IMR-90 (cell line): ENCODE measurements around the gene SIDT1. TPM values are rescaled to one million over a fixed set of nuclear protein-coding genes. Genes with fewer than 3 reads are reported as not detected.

Experiments
- ATAC-seq: fragments of 200-7000 bp; cut with Tn5 transposase; 2 replicates; pipeline ENCODE4 v1.9.1; 2020; ENCODE audit warnings: low read depth, mild to moderate bottlenecking, moderate library complexity
- BruUV-seq: library from RNA; stranded (reverse); fragments of 400-500 nt; replicated peaks from 2 replicates; lab custom pipeline; 2021; lab: Mats Ljungman, UMichigan
- CTCF ChIA-PET: fragments of 300-600 bp; formaldehyde crosslinking; extraction: SDS; loops from one replicate; lab custom pipeline; 2021; ENCODE audit warnings: antibody characterized with exemption; lab: Yijun Ruan, JAX
- POLR2A ChIA-PET: fragments of 300-600 bp; sonication (Branson Sonifier 250); formaldehyde crosslinking; loops from one replicate; lab custom pipeline; 2022; ENCODE audit warnings: antibody characterized with exemption; ENCODE audit not compliant: unreplicated experiment; lab: Charles Lee
- DNase-seq: peaks from one replicate; pipeline ENCODE4 v3.0.0; 2013
- H2AFZ ChIP-seq: replicated peaks from 2 replicates; pipeline ENCODE3; 2013; ENCODE audit warnings: low read length, mild to moderate bottlenecking; ENCODE audit not compliant: poor library complexity
- H2AK5ac ChIP-seq: 2 replicates; pipeline ENCODE4 v1.6.1; 2013; ENCODE audit warnings: low read depth, low read length, inconsistent platforms
- H2AK9ac ChIP-seq: replicated peaks from 2 replicates; pipeline ENCODE3; 2013; ENCODE audit warnings: mild to moderate bottlenecking, low read depth, low read length, moderate library complexity; ENCODE audit not compliant: poor library complexity
- H2BK120ac ChIP-seq: 2 replicates; pipeline ENCODE4 v1.6.1; 2013; ENCODE audit warnings: low read depth, low read length, inconsistent platforms
- H2BK15ac ChIP-seq: 3 replicates; pipeline ENCODE4 v1.6.1; 2013; ENCODE audit warnings: low read depth, low read length, inconsistent platforms
- H2BK20ac ChIP-seq: 2 replicates; pipeline ENCODE4 v1.6.1; 2013; ENCODE audit warnings: low read depth, mild to moderate bottlenecking, inconsistent platforms, low read length, moderate library complexity
- H2BK5ac ChIP-seq: 2 replicates; pipeline ENCODE4 v1.6.1; 2013; ENCODE audit warnings: mild to moderate bottlenecking, low read depth, low read length, inconsistent platforms; ENCODE audit not compliant: poor library complexity, severe bottlenecking
- H3K14ac ChIP-seq: replicated peaks from 2 replicates; pipeline ENCODE4 v1.6.1; 2013; ENCODE audit warnings: low read depth, low read length, inconsistent platforms
- H3K18ac ChIP-seq: 2 replicates; pipeline ENCODE4 v1.6.1; 2013; ENCODE audit warnings: low read depth, low read length, control low read depth
- H3K23ac ChIP-seq: 2 replicates; pipeline ENCODE4 v1.6.1; 2013; ENCODE audit warnings: low read depth, low read length, inconsistent platforms
- H3K27ac ChIP-seq: 2 replicates; pipeline ENCODE4 v1.5.1; 2013; ENCODE audit warnings: mild to moderate bottlenecking, control low read depth, low read length; ENCODE audit not compliant: insufficient read depth
- H3K27me3 ChIP-seq: 2 replicates; pipeline ENCODE4 v1.6.1; 2013; ENCODE audit warnings: low read length; ENCODE audit not compliant: control insufficient read depth, insufficient read depth
- H3K36me3 ChIP-seq: 2 replicates; pipeline ENCODE4 v1.6.1; 2013; ENCODE audit warnings: low read length, mixed read lengths; ENCODE audit not compliant: control insufficient read depth, insufficient read depth
- H3K4ac ChIP-seq: 2 replicates; pipeline ENCODE4 v1.6.1; 2013; ENCODE audit warnings: low read depth, low read length, inconsistent platforms
- H3K4me1 ChIP-seq: 2 replicates; pipeline ENCODE4 v1.6.1; 2013; ENCODE audit warnings: low read length, mixed read lengths; ENCODE audit not compliant: control insufficient read depth, insufficient read depth
- H3K4me2 ChIP-seq: 2 replicates; pipeline ENCODE4 v1.6.1; 2013; ENCODE audit warnings: low read depth, mild to moderate bottlenecking, control low read depth, low read length, moderate library complexity
- H3K4me3 ChIP-seq: 2 replicates; pipeline ENCODE4 v1.5.1; 2013; ENCODE audit warnings: low read depth, mild to moderate bottlenecking, control low read depth, low read length, moderate library complexity; ENCODE audit not compliant: insufficient read depth
- H3K56ac ChIP-seq: 2 replicates; pipeline ENCODE4 v1.6.1; 2013; ENCODE audit warnings: low read length, inconsistent platforms; ENCODE audit not compliant: insufficient read depth; ENCODE audit errors: extremely low read depth
- H3K79me1 ChIP-seq, 2 experiments: 2 replicates each; pipeline ENCODE4 v1.6.1; 2013; ENCODE audit warnings: low read length in 2 of 2, inconsistent platforms in 1 of 2, low read depth in 1 of 2
- H3K9ac ChIP-seq: 2 replicates; pipeline ENCODE4 v1.6.1; 2013; ENCODE audit warnings: low read depth, low read length, control low read depth
- H3K9me1 ChIP-seq: 2 replicates; pipeline ENCODE4 v1.6.1; 2013; ENCODE audit warnings: low read length, inconsistent platforms; ENCODE audit not compliant: insufficient read depth
- H3K9me3 ChIP-seq: 2 replicates; pipeline ENCODE4 v1.6.1; 2013; ENCODE audit warnings: low read length; ENCODE audit not compliant: control insufficient read depth, insufficient read depth
- H4K20me1 ChIP-seq: 2 replicates; pipeline ENCODE4 v1.6.1; 2013; ENCODE audit warnings: low read length, inconsistent platforms; ENCODE audit not compliant: insufficient read depth
- H4K5ac ChIP-seq: 2 replicates; pipeline ENCODE4 v1.6.1; 2013; ENCODE audit warnings: mild to moderate bottlenecking, low read depth, low read length, control low read depth
- H4K8ac ChIP-seq, 2 experiments: 2 replicates each; pipeline ENCODE4 v1.6.1; 2013; ENCODE audit warnings: low read depth in 2 of 2, low read length in 2 of 2, control low read depth in 1 of 2, inconsistent platforms in 1 of 2
- H4K91ac ChIP-seq: 2 replicates; pipeline ENCODE4 v1.6.1; 2013; ENCODE audit warnings: low read depth, low read length, inconsistent platforms; ENCODE audit not compliant: insufficient read depth
- BHLHE40 ChIP-seq: fragments of 150-350 bp; IDR thresholded peaks from 2 replicates; pipeline ENCODE4 v1.6.1; 2016; ENCODE audit warnings: mild to moderate bottlenecking, low read depth, low read length
- CEBPB ChIP-seq: IDR thresholded peaks from 2 replicates; pipeline ENCODE4 v1.6.1; 2012; ENCODE audit warnings: low read depth, low read length, improper control_type of control experiment
- CHD1 ChIP-seq: IDR thresholded peaks from 2 replicates; pipeline ENCODE4 v1.6.1; 2012; ENCODE audit warnings: low read depth, low read length, improper control_type of control experiment
- CTCF ChIP-seq: conservative IDR thresholded peaks from 2 replicates; pipeline ENCODE4 v1.5.1; 2012; ENCODE audit warnings: mild to moderate bottlenecking, low read depth, low read length, improper control_type of control experiment
- ELK1 ChIP-seq: fragments of 150-350 bp; IDR thresholded peaks from 2 replicates; pipeline ENCODE4 v1.6.1; 2016; ENCODE audit warnings: low read depth, mild to moderate bottlenecking, low read length, moderate library complexity, borderline replicate concordance
- FOS ChIP-seq: fragments of 150-350 bp; IDR thresholded peaks from 2 replicates; pipeline ENCODE4 v1.6.1; 2016; ENCODE audit warnings: low read depth, low read length
- MAFK ChIP-seq: IDR thresholded peaks from 2 replicates; pipeline ENCODE4 v1.6.1; 2012; ENCODE audit warnings: low read depth, low read length, improper control_type of control experiment
- MAZ ChIP-seq: IDR thresholded peaks from 2 replicates; pipeline ENCODE4 v1.6.1; 2012; ENCODE audit warnings: low read depth, mild to moderate bottlenecking, low read length, improper control_type of control experiment, moderate library complexity, borderline replicate concordance
- MXI1 ChIP-seq: IDR thresholded peaks from 2 replicates; pipeline ENCODE4 v1.6.1; 2012; ENCODE audit warnings: low read depth, mild to moderate bottlenecking, low read length, moderate library complexity, borderline replicate concordance
- NFE2L2 ChIP-seq: fragments of 150-350 bp; IDR thresholded peaks from 2 replicates; pipeline ENCODE4 v1.6.1; 2016; ENCODE audit warnings: low read depth, mild to moderate bottlenecking, low read length
- POLR2A ChIP-seq: IDR thresholded peaks from 2 replicates; pipeline ENCODE4 v1.6.1; 2012; ENCODE audit warnings: mild to moderate bottlenecking, low read depth, low read length
- RAD21 ChIP-seq: IDR thresholded peaks from 2 replicates; pipeline ENCODE4 v1.6.1; 2012; ENCODE audit warnings: low read length, improper control_type of control experiment
- RCOR1 ChIP-seq: IDR thresholded peaks from 2 replicates; pipeline ENCODE4 v1.6.1; 2012; ENCODE audit warnings: mild to moderate bottlenecking, low read length, improper control_type of control experiment; ENCODE audit not compliant: insufficient replicate concordance
- RFX5 ChIP-seq: IDR thresholded peaks from 2 replicates; pipeline ENCODE4 v1.8.0; 2012; ENCODE audit warnings: low read depth, mild to moderate bottlenecking, low read length, moderate library complexity
- SMC3 ChIP-seq: fragments of 150-350 bp; IDR thresholded peaks from 2 replicates; pipeline ENCODE4 v1.6.1; 2016; ENCODE audit warnings: low read depth, mild to moderate bottlenecking, antibody characterized with exemption, low read length, moderate library complexity
- USF2 ChIP-seq: fragments of 150-350 bp; IDR thresholded peaks from 2 replicates; pipeline ENCODE4 v1.6.1; 2017; ENCODE audit warnings: mild to moderate bottlenecking, antibody characterized with exemption, low read length, low read depth
- WGBS, 2 experiments: methylation state at CpG; one replicate each; pipeline versions ENCODE4 v1.1.5 to v1.1.7; 2013; ENCODE audit warnings: missing lambda C conversion rate in 2 of 2; ENCODE audit not compliant: insufficient read length in 1 of 2; ENCODE audit errors: extremely low coverage in 2 of 2; 5-methylcytosine and 5-hydroxymethylcytosine counted together
- dilution Hi-C: fragments of 300-500 bp; cut with HindIII; formaldehyde crosslinking; loops from one replicate; pipeline ENCODE4 v1.14.3; 2018; ENCODE audit warnings: low sequenced_read_pairs; ENCODE audit not compliant: unreplicated experiment
- in situ Hi-C: fragments of 300-500 bp; cut with MboI; formaldehyde crosslinking; loops from 3 replicates; pipeline ENCODE4 v1.14.3; 2019; ENCODE audit warnings: low sequenced_read_pairs, inconsistent platforms, mixed read lengths
- intact Hi-C: fragments of 100-400 bp; cut with micrococcal nuclease; formaldehyde crosslinking; loops from 2 replicates; pipeline ENCODE4 v1.10.0; 2022
- polyA plus RNA-seq, 3 experiments: library from polyadenylated mRNA; depleted of rRNA; stranded (reverse); fragments of >200 nt; gene quantifications; 2 replicates each; pipeline ENCODE4 v1.2.3, GENCODE V29; 2012; ENCODE audit warnings: low replicate concordance in 1 of 3
- total RNA-seq: library from RNA; depleted of rRNA; stranded (reverse); fragments of >200 nt; gene quantifications from 2 replicates; pipeline ENCODE4 v1.2.3, GENCODE V29; 2012

The SIDT1 gene
- total and polyA plus RNA-seq, 2 of the 4 experiments (the other 2 are of a cell fraction): not detected

- ChIA-PET CTCF (no interaction called here), POLR2A (no interaction called here)
- no peak overlapping the region for H3K4me2 ChIP-seq
- H3K9me3 ChIP-seq: no peaks in the 10 kb centered on the region
- H3K56ac ChIP-seq: no peak overlapping the region
- dilution Hi-C loops: no loop called here
- no peaks in the 10 kb centered on the region for H3K79me1 ChIP-seq
- H2BK120ac ChIP-seq: no peak overlapping the region
- in situ Hi-C loops: no loop called here
- no peaks in the 10 kb centered on the region for H3K4me1 ChIP-seq
- no peak overlapping the region for H3K9ac ChIP-seq
- no peak overlapping the region for H2AK5ac ChIP-seq
- H3K4ac ChIP-seq: no peak overlapping the region
- no peaks in the 10 kb centered on the region for H4K20me1 ChIP-seq
- H2AK9ac ChIP-seq: no peak overlapping the region
- WGBS, 2 experiments: no CpG with 5 or more reads among the region's 3 CpGs
- no peak overlapping the region for H2BK15ac ChIP-seq
- intact Hi-C loops: loop anchor here (10.0 kb wide), 1 partner anchor 218 kb away; no protein-coding TSS in a partner anchor
- H4K91ac ChIP-seq: no peak overlapping the region
- no peak overlapping the region for H3K27ac ChIP-seq
- no peak overlapping the region for H3K18ac ChIP-seq
- H3K23ac ChIP-seq: no peak overlapping the region
- H3K4me3 ChIP-seq: no peak overlapping the region
- H3K36me3 ChIP-seq: no peaks in the 10 kb centered on the region
- no peak for ATAC-seq
- no TSS peak for BruUV-seq
- H3K27me3 ChIP-seq: peaks cover 10% of the 10 kb centered on the region
- no peak overlapping the region for H2BK5ac ChIP-seq
- no peaks in the 10 kb centered on the region for H3K9me1 ChIP-seq
- no peak overlapping the region for H2BK20ac ChIP-seq
- H4K8ac ChIP-seq: no peak overlapping the region
- H2AFZ ChIP-seq: no peak overlapping the region
- no peak overlapping the region for H3K14ac ChIP-seq
- H4K5ac ChIP-seq: no peak overlapping the region
- no peak for DNase-seq
- TF ChIP-seq RCOR1 (no peak), MXI1 (no peak), MAZ (no peak), CEBPB (no peak), SMC3 (no peak), USF2 (no peak), POLR2A (no peak), CTCF (no peak), ELK1 (no peak), CHD1 (no peak), RFX5 (no peak), NFE2L2 (no peak), FOS (no peak), MAFK (no peak), RAD21 (no peak), BHLHE40 (no peak)
Measured at GRCh38 chr3:113552851-113553250, 20.5 kb downstream of the SIDT1 start.
